RWPE2 (cell line): ENCODE measurements around the gene LHFPL3.
A peak's percentile ranks its signal among the peaks of the same experiment; 100 is the strongest.

Experiments
- ATAC-seq: fragments of 200-7000 bp; cut with Tn5 transposase; 3 replicates; pipeline ENCODE4 v1.9.1; 2021; ENCODE audit warnings: low read depth
- DNase-seq: peaks from one replicate; pipeline ENCODE4 v3.0.0-alpha.2; 2020; ENCODE audit warnings: low spot score
- H3K27ac ChIP-seq: fragments of 450-650 bp; 2 replicates; pipeline ENCODE4 v1.5.1; 2017; ENCODE audit warnings: mild to moderate bottlenecking; ENCODE audit not compliant: poor library complexity, severe bottlenecking
- H3K27me3 ChIP-seq: fragments of 250-450 bp; sonication (Bioruptor Pico); 2 replicates; pipeline ENCODE4 v1.5.1; 2021; ENCODE audit warnings: mild to moderate bottlenecking, moderate library complexity; ENCODE audit not compliant: insufficient read depth, poor library complexity, severe bottlenecking
- H3K36me3 ChIP-seq: fragments of 250-450 bp; sonication (Bioruptor Pico); 2 replicates; pipeline ENCODE4 v1.5.1; 2020; ENCODE audit warnings: low read depth, mild to moderate bottlenecking, moderate library complexity
- H3K4me1 ChIP-seq: fragments of 250-450 bp; sonication (Bioruptor Pico); 2 replicates; pipeline ENCODE4 v1.5.1; 2021; ENCODE audit warnings: mild to moderate bottlenecking, moderate library complexity; ENCODE audit not compliant: insufficient read depth, poor library complexity, severe bottlenecking
- H3K4me3 ChIP-seq: fragments of 250-450 bp; sonication (Bioruptor Pico); 2 replicates; pipeline ENCODE4 v1.5.1; 2021; ENCODE audit warnings: mild to moderate bottlenecking, moderate library complexity; ENCODE audit not compliant: severe bottlenecking
- H3K9me3 ChIP-seq: fragments of 250-450 bp; sonication (Bioruptor Pico); 2 replicates; pipeline ENCODE4 v1.5.1; 2021; ENCODE audit warnings: mild to moderate bottlenecking, moderate library complexity; ENCODE audit not compliant: severe bottlenecking
- CTCF ChIP-seq: fragments of 450-650 bp; IDR thresholded peaks from one replicate; pipeline ENCODE4 v1.5.1; 2017; ENCODE audit warnings: mild to moderate bottlenecking, moderate library complexity; ENCODE audit not compliant: poor library complexity, severe bottlenecking

LHFPL3 gene

GRCh38 chr7:104784686-104785085, 456.3 kb downstream of the LHFPL3 start:
- ATAC-seq (no peak), DNase-seq (no peak)
- H3K4me1 ChIP-seq: no peaks in the 10 kb centered on the region
- no peak overlapping the region for H3K27ac ChIP-seq
- H3K27me3 ChIP-seq: no peaks in the 10 kb centered on the region
- no peak for TF ChIP-seq CTCF
- H3K9me3 ChIP-seq: no peaks in the 10 kb centered on the region
- no peak overlapping the region for H3K4me3 ChIP-seq
- no peaks in the 10 kb centered on the region for H3K36me3 ChIP-seq

GRCh38 chr7:104789780-104790179, 461.4 kb downstream of the LHFPL3 start:
- TF ChIP-seq CTCF: no peak
- no peaks in the 10 kb centered on the region for H3K27me3 ChIP-seq
- H3K36me3 ChIP-seq: no peaks in the 10 kb centered on the region
- no peaks in the 10 kb centered on the region for H3K9me3 ChIP-seq
- H3K4me3 ChIP-seq: no peak overlapping the region
- no peak overlapping the region for H3K27ac ChIP-seq
- H3K4me1 ChIP-seq: peaks cover 9% of the 10 kb centered on the region
- DNase-seq: no peak
- no peak for ATAC-seq

- DNase-seq: no peak
- peak overlapping the region; percentile 35 for H3K27ac ChIP-seq
Measured at GRCh38 chr7:104790440-104790839, 462.0 kb downstream of the LHFPL3 start.

GRCh38 chr7:104791080-104791479, 462.7 kb downstream of the LHFPL3 start:
- ATAC-seq: peak; percentile 75
- H3K4me1 ChIP-seq: peaks cover 9% of the 10 kb centered on the region

More at GRCh38 chr7:104790440-104790839, 462.0 kb downstream of the LHFPL3 start:
- Histone ChIP-seq H3K27me3 (no peaks in the 10 kb centered on the region), H3K9me3 (no peaks in the 10 kb centered on the region), H3K36me3 (no peaks in the 10 kb centered on the region), H3K4me3 (no peak overlapping the region), H3K4me1 (peaks cover 9% of the 10 kb centered on the region)
- no peak for TF ChIP-seq CTCF
- ATAC-seq: peak; percentile 62

More at GRCh38 chr7:104791080-104791479, 462.7 kb downstream of the LHFPL3 start:
- no peak overlapping the region for H3K4me3 ChIP-seq
- DNase-seq: no peak
- H3K27me3 ChIP-seq: no peaks in the 10 kb centered on the region
- no peaks in the 10 kb centered on the region for H3K9me3 ChIP-seq
- peak overlapping the region; percentile 35 for H3K27ac ChIP-seq
- TF ChIP-seq CTCF: no peak
- H3K36me3 ChIP-seq: no peaks in the 10 kb centered on the region
